Measurements from ENCODE around the gene ARL8B.

The ARL8B gene

GRCh38 chr3:5198986-5199731 is 77.1 kb downstream of the ARL8B start:
- no peak overlapping the region for H3K4me3 ChIP-seq (ENCODE audit: low read length)
- H2AFZ ChIP-seq (ENCODE audit: low read depth, low read length) = no peak overlapping the region
- no peaks in the 10 kb centered on the region for H3K27me3 ChIP-seq (ENCODE audit: insufficient read depth, low read length)
- H3K36me3 ChIP-seq (ENCODE audit: insufficient read depth, low read length) = peaks cover 46% of the 10 kb centered on the region
- no peaks in the 10 kb centered on the region for H3K9me3 ChIP-seq (ENCODE audit: low read length)
- no peaks in the 10 kb centered on the region for H3K4me1 ChIP-seq (ENCODE audit: insufficient read depth, low read length)

GRCh38 chr3:5201536-5201935 is 79.4 kb downstream of the ARL8B start:
- no peaks in the 10 kb centered on the region for H3K4me1 ChIP-seq (ENCODE audit: insufficient read depth, low read length)
- H3K36me3 ChIP-seq (ENCODE audit: insufficient read depth, low read length) = peaks cover 57% of the 10 kb centered on the region
- H2AFZ ChIP-seq (ENCODE audit: low read depth, low read length) = no peak overlapping the region
- no peak overlapping the region for H3K4me3 ChIP-seq (ENCODE audit: low read length)
- no peaks in the 10 kb centered on the region for H3K9me3 ChIP-seq (ENCODE audit: low read length)
- no peaks in the 10 kb centered on the region for H3K27me3 ChIP-seq (ENCODE audit: insufficient read depth, low read length)

- no peak overlapping the region for H3K4me3 ChIP-seq (ENCODE audit: low read length)
- H3K4me1 ChIP-seq (ENCODE audit: insufficient read depth, low read length) = no peaks in the 10 kb centered on the region
- H3K9me3 ChIP-seq (ENCODE audit: low read length) = no peaks in the 10 kb centered on the region
- no peaks in the 10 kb centered on the region for H3K27me3 ChIP-seq (ENCODE audit: insufficient read depth, low read length)
- H2AFZ ChIP-seq (ENCODE audit: low read depth, low read length) = no peak overlapping the region
- peaks cover 62% of the 10 kb centered on the region for H3K36me3 ChIP-seq (ENCODE audit: insufficient read depth, low read length)
Observed at GRCh38 chr3:5202222-5202621, 80.1 kb downstream of the ARL8B start.

GRCh38 chr3:5205165-5205941 is 83.3 kb downstream of the ARL8B start:
- H3K4me1 ChIP-seq (ENCODE audit: insufficient read depth, low read length) = no peaks in the 10 kb centered on the region
- H3K36me3 ChIP-seq (ENCODE audit: insufficient read depth, low read length) = peaks cover 74% of the 10 kb centered on the region
- no peak overlapping the region for H2AFZ ChIP-seq (ENCODE audit: low read depth, low read length)
- no peaks in the 10 kb centered on the region for H3K9me3 ChIP-seq (ENCODE audit: low read length)
- H3K4me3 ChIP-seq (ENCODE audit: low read length) = no peak overlapping the region
- H3K27me3 ChIP-seq (ENCODE audit: insufficient read depth, low read length) = no peaks in the 10 kb centered on the region

GRCh38 chr3:5210926-5211325 is 88.8 kb downstream of the ARL8B start:
- no peaks in the 10 kb centered on the region for H3K4me1 ChIP-seq (ENCODE audit: insufficient read depth, low read length)
- no peak overlapping the region for H3K4me3 ChIP-seq (ENCODE audit: low read length)
- peaks cover 87% of the 10 kb centered on the region for H3K36me3 ChIP-seq (ENCODE audit: insufficient read depth, low read length)
- no peak overlapping the region for H2AFZ ChIP-seq (ENCODE audit: low read depth, low read length)
- H3K27me3 ChIP-seq (ENCODE audit: insufficient read depth, low read length) = no peaks in the 10 kb centered on the region
- no peaks in the 10 kb centered on the region for H3K9me3 ChIP-seq (ENCODE audit: low read length)

GRCh38 chr3:5212628-5213573 is 90.8 kb downstream of the ARL8B start:
- Histone ChIP-seq H2AFZ (ENCODE audit: low read depth, low read length) (no peak overlapping the region), H3K27me3 (ENCODE audit: insufficient read depth, low read length) (no peaks in the 10 kb centered on the region), H3K4me1 (ENCODE audit: insufficient read depth, low read length) (no peaks in the 10 kb centered on the region), H3K9me3 (ENCODE audit: low read length) (no peaks in the 10 kb centered on the region), H3K4me3 (ENCODE audit: low read length) (no peak overlapping the region), H3K36me3 (ENCODE audit: insufficient read depth, low read length) (peaks cover 86% of the 10 kb centered on the region)

GRCh38 chr3:5213574-5213966 is 91.5 kb downstream of the ARL8B start:
- Histone ChIP-seq H3K4me3 (ENCODE audit: low read length) (no peak overlapping the region), H3K36me3 (ENCODE audit: insufficient read depth, low read length) (peaks cover 81% of the 10 kb centered on the region), H3K4me1 (ENCODE audit: insufficient read depth, low read length) (no peaks in the 10 kb centered on the region), H3K9me3 (ENCODE audit: low read length) (no peaks in the 10 kb centered on the region), H2AFZ (ENCODE audit: low read depth, low read length) (no peak overlapping the region), H3K27me3 (ENCODE audit: insufficient read depth, low read length) (no peaks in the 10 kb centered on the region)

GRCh38 chr3:5214352-5214751 is 92.3 kb downstream of the ARL8B start:
- H3K4me3 ChIP-seq (ENCODE audit: low read length) = no peak overlapping the region
- no peaks in the 10 kb centered on the region for H3K27me3 ChIP-seq (ENCODE audit: insufficient read depth, low read length)
- no peaks in the 10 kb centered on the region for H3K9me3 ChIP-seq (ENCODE audit: low read length)
- peaks cover 74% of the 10 kb centered on the region for H3K36me3 ChIP-seq (ENCODE audit: insufficient read depth, low read length)
- no peak overlapping the region for H2AFZ ChIP-seq (ENCODE audit: low read depth, low read length)
- no peaks in the 10 kb centered on the region for H3K4me1 ChIP-seq (ENCODE audit: insufficient read depth, low read length)

- no peaks in the 10 kb centered on the region for H3K9me3 ChIP-seq (ENCODE audit: low read length)
- H3K36me3 ChIP-seq (ENCODE audit: insufficient read depth, low read length) = peaks cover 43% of the 10 kb centered on the region
- peaks cover 1% of the 10 kb centered on the region for H3K4me1 ChIP-seq (ENCODE audit: insufficient read depth, low read length)
- no peak overlapping the region for H3K4me3 ChIP-seq (ENCODE audit: low read length)
- no peaks in the 10 kb centered on the region for H3K27me3 ChIP-seq (ENCODE audit: insufficient read depth, low read length)
- H2AFZ ChIP-seq (ENCODE audit: low read depth, low read length) = no peak overlapping the region
Observed at GRCh38 chr3:5217824-5218595, 95.9 kb downstream of the ARL8B start.

- peaks cover 35% of the 10 kb centered on the region for H3K36me3 ChIP-seq (ENCODE audit: insufficient read depth, low read length)
- H3K27me3 ChIP-seq (ENCODE audit: insufficient read depth, low read length) = no peaks in the 10 kb centered on the region
- no peaks in the 10 kb centered on the region for H3K9me3 ChIP-seq (ENCODE audit: low read length)
- H2AFZ ChIP-seq (ENCODE audit: low read depth, low read length) = no peak overlapping the region
- no peak overlapping the region for H3K4me3 ChIP-seq (ENCODE audit: low read length)
- H3K4me1 ChIP-seq (ENCODE audit: insufficient read depth, low read length) = peaks cover 1% of the 10 kb centered on the region
Observed at GRCh38 chr3:5218815-5219214, 96.7 kb downstream of the ARL8B start.

GRCh38 chr3:5219216-5219615 is 97.1 kb downstream of the ARL8B start:
- Histone ChIP-seq H3K27me3 (ENCODE audit: insufficient read depth, low read length) (no peaks in the 10 kb centered on the region), H3K4me1 (ENCODE audit: insufficient read depth, low read length) (peaks cover 1% of the 10 kb centered on the region), H3K9me3 (ENCODE audit: low read length) (no peaks in the 10 kb centered on the region), H3K4me3 (ENCODE audit: low read length) (no peak overlapping the region), H2AFZ (ENCODE audit: low read depth, low read length) (no peak overlapping the region), H3K36me3 (ENCODE audit: insufficient read depth, low read length) (peaks cover 31% of the 10 kb centered on the region)

- no peaks in the 10 kb centered on the region for H3K27me3 ChIP-seq (ENCODE audit: insufficient read depth, low read length)
- peaks cover 1% of the 10 kb centered on the region for H3K4me1 ChIP-seq (ENCODE audit: insufficient read depth, low read length)
- H3K4me3 ChIP-seq (ENCODE audit: low read length) = no peak overlapping the region
- no peak overlapping the region for H2AFZ ChIP-seq (ENCODE audit: low read depth, low read length)
- H3K36me3 ChIP-seq (ENCODE audit: insufficient read depth, low read length) = peaks cover 22% of the 10 kb centered on the region
- H3K9me3 ChIP-seq (ENCODE audit: low read length) = no peaks in the 10 kb centered on the region
Observed at GRCh38 chr3:5220193-5220592, 98.1 kb downstream of the ARL8B start.

Measured in neuron (in vitro differentiated cells).